HepG2 (cell line): ENCODE results near the gene GNG5. TPM values are rescaled to one million over a fixed set of nuclear protein-coding genes. Genes with fewer than 3 reads are reported as not detected.

ENCODE experiments used
- ARNT2 ChIP-seq: sonication (generic); formaldehyde crosslinking; IDR thresholded peaks from 2 replicates; pipeline ENCODE4 v1.8.0; 2022; ENCODE audit warnings: mild to moderate bottlenecking, low read depth, missing genetic modification reagents, moderate library complexity
- BRD4 ChIP-seq: sonication (generic); formaldehyde crosslinking; IDR thresholded peaks from 2 replicates; pipeline ENCODE4 v1.4.0; 2020; ENCODE audit warnings: missing genetic modification reagents
- CC2D1A ChIP-seq: sonication (generic); formaldehyde crosslinking; IDR thresholded peaks from 2 replicates; pipeline ENCODE4 v1.8.1; 2023; ENCODE audit warnings: mild to moderate bottlenecking, missing genetic modification reagents
- GLI4 ChIP-seq: sonication (generic); formaldehyde crosslinking; IDR thresholded peaks from 2 replicates; pipeline ENCODE4 v1.5.1; 2020; ENCODE audit warnings: missing genetic modification reagents, mild to moderate bottlenecking, moderate library complexity, borderline replicate concordance
- HES4 ChIP-seq: sonication (generic); formaldehyde crosslinking; IDR thresholded peaks from 2 replicates; pipeline ENCODE4 v1.9.0; 2021; ENCODE audit warnings: mild to moderate bottlenecking, missing genetic modification reagents, borderline replicate concordance
- KLF9 ChIP-seq: IDR thresholded peaks from 2 replicates; pipeline ENCODE4 v1.6.1; 2016; ENCODE audit warnings: low read depth
- MYC ChIP-seq: sonication (generic); formaldehyde crosslinking; IDR thresholded peaks from 2 replicates; pipeline ENCODE4 v1.9.0; 2021; ENCODE audit warnings: missing genetic modification reagents, borderline replicate concordance
- POGZ ChIP-seq: sonication (generic); formaldehyde crosslinking; IDR thresholded peaks from 2 replicates; pipeline ENCODE4 v1.4.0; 2020; ENCODE audit warnings: mild to moderate bottlenecking, missing genetic modification reagents
- RBM39 ChIP-seq: fragments of 200-400 bp; formaldehyde crosslinking; IDR thresholded peaks from one replicate; pipeline ENCODE4 v1.6.1; 2018; ENCODE audit warnings: antibody characterized with exemption, mild to moderate bottlenecking, low read depth, low read length; ENCODE audit not compliant: poor library complexity, severe bottlenecking
- SP140L ChIP-seq: sonication (generic); formaldehyde crosslinking; IDR thresholded peaks from 2 replicates; pipeline ENCODE4 v1.4.0; 2020; ENCODE audit warnings: missing genetic modification reagents, borderline replicate concordance
- THAP11 ChIP-seq: IDR thresholded peaks from 2 replicates; pipeline ENCODE4 v1.6.1; 2016; ENCODE audit warnings: missing biosample characterization, missing genetic modification reagents
- ZBTB25 ChIP-seq: IDR thresholded peaks from 2 replicates; pipeline ENCODE4 v1.6.1; 2018; ENCODE audit warnings: missing genetic modification reagents
- ZBTB39 ChIP-seq: sonication (generic); formaldehyde crosslinking; IDR thresholded peaks from 2 replicates; pipeline ENCODE4 v1.5.0; 2020; ENCODE audit warnings: missing genetic modification reagents
- ZMAT5 ChIP-seq: sonication (generic); formaldehyde crosslinking; IDR thresholded peaks from 2 replicates; pipeline ENCODE4 v1.5.0; 2020; ENCODE audit warnings: mild to moderate bottlenecking, low read depth, missing genetic modification reagents, borderline replicate concordance
- ZMYM2 ChIP-seq: sonication (generic); formaldehyde crosslinking; IDR thresholded peaks from 2 replicates; pipeline ENCODE4 v1.8.0; 2022; ENCODE audit warnings: mild to moderate bottlenecking, missing genetic modification reagents
- ZNF10 ChIP-seq: sonication (generic); formaldehyde crosslinking; IDR thresholded peaks from 2 replicates; pipeline ENCODE4 v1.4.0; 2020; ENCODE audit warnings: mild to moderate bottlenecking, low read depth, missing genetic modification reagents, borderline replicate concordance
- ZNF609 ChIP-seq: sonication (generic); formaldehyde crosslinking; IDR thresholded peaks from 2 replicates; pipeline ENCODE4 v1.4.0; 2020; ENCODE audit warnings: mild to moderate bottlenecking, missing genetic modification reagents, borderline replicate concordance
- ZSCAN20 ChIP-seq: sonication (generic); formaldehyde crosslinking; IDR thresholded peaks from 2 replicates; pipeline ENCODE4 v1.4.0; 2020; ENCODE audit warnings: missing genetic modification reagents, mild to moderate bottlenecking, borderline replicate concordance
- polyA plus RNA-seq, 8 experiments: library from polyadenylated mRNA; depleted of rRNA in 3 of 8; stranded (reverse) in 7 of 8; unstranded in 1 of 8; fragments of >200 nt; fragmentation: Illumina TruSeq in 4 of 8; extraction: Trizol in 4 of 8; gene quantifications; 2 replicates each; pipeline versions ENCODE4 v1.2.1 to v1.2.3, GENCODE V29; 2011 to 2016; ENCODE audit warnings: low read depth in 4 of 8, missing spikeins in 1 of 8, mixed read lengths in 1 of 8; ENCODE audit not compliant: insufficient read depth in 1 of 8
- total RNA-seq, 5 experiments: library from RNA; depleted of rRNA; stranded (reverse); fragments of >200 nt; fragmentation: Illumina TruSeq; extraction: Trizol; gene quantifications; 2 replicates each; pipeline ENCODE4 v1.2.3, GENCODE V29; 2016; ENCODE audit warnings: low read depth in 1 of 5

The GNG5 gene
- total and polyA plus RNA-seq, 2 of the 13 experiments (the other 11 are each of a cell fraction or from before 2014, with no cell fraction given), result 103 to 137 TPM

- TF ChIP-seq KLF9 (no peak), ZBTB25 (CRISPR knock-in tag) (peak; percentile 27; the same call in 1 of the 2 replicates), CC2D1A (no peak), ZMYM2 (CRISPR knock-in tag) (no peak), ZSCAN20 (CRISPR knock-in tag) (0 out of 2 replicates have a peak, but pooled peaks have one; percentile 11), GLI4 (CRISPR knock-in tag) (no peak), HES4 (CRISPR knock-in tag) (no peak), BRD4 (no peak), POGZ (CRISPR knock-in tag) (peak; percentile 36; the same call in 1 of the 2 replicates), RBM39 (peak; percentile 73), ZMAT5 (no peak), ZNF609 (peak; percentile 66; the same call in 1 of the 2 replicates), MYC (CRISPR knock-in tag) (peak; percentile 30; the same call in 1 of the 2 replicates), ZNF10 (CRISPR knock-in tag) (no peak), SP140L (CRISPR knock-in tag) (no peak), THAP11 (CRISPR knock-in tag) (peak; percentile 6), ZBTB39 (no peak), ARNT2 (CRISPR knock-in tag) (no peak)
Measured at GRCh38 chr1:84506002-84506728, at the start of gene GNG5, which contains the start of gene SPATA1 (continued).
